HEK293 (cell line): ENCODE data around the gene AFF3.

Source experiments
- CTCF ChIA-PET: fragments of 350-600 bp; formaldehyde crosslinking; extraction: SDS; loops from one replicate; lab custom pipeline; 2021; ENCODE audit warnings: antibody characterized with exemption; lab: Yijun Ruan, JAX
- POLR2A ChIA-PET: fragments of 300-600 bp; formaldehyde crosslinking; extraction: SDS; loops from one replicate; lab custom pipeline; 2020; ENCODE audit warnings: antibody characterized with exemption, inconsistent platforms; lab: Yijun Ruan, JAX
- H3K27ac ChIP-seq: fragments of 200-500 bp; sonication (Bioruptor generic); 2 replicates; pipeline ENCODE4 v1.5.1; 2014; ENCODE audit warnings: low read depth, low read length, control low read depth, inconsistent platforms; ENCODE audit errors: extremely low read depth
- H3K36me3 ChIP-seq, 2 experiments: fragments of 200-500 bp in 1 of 2; sonication (Bioruptor generic) in 1 of 2; 1 replicate in 1 of 2; 2 replicates in 1 of 2; pipeline ENCODE4 v1.5.1; 2014 to 2017; ENCODE audit warnings: inconsistent platforms in 2 of 2, low read length in 2 of 2; ENCODE audit not compliant: control insufficient read depth in 2 of 2, insufficient read depth in 1 of 2
- H3K4me1 ChIP-seq: fragments of 200-500 bp; sonication (Bioruptor generic); 2 replicates; pipeline ENCODE4 v1.5.1; 2014; ENCODE audit warnings: mild to moderate bottlenecking, low read length, inconsistent platforms; ENCODE audit not compliant: control insufficient read depth, insufficient read depth
- H3K4me3 ChIP-seq: 2 replicates; pipeline ENCODE4 v1.5.1; 2011; ENCODE audit warnings: low read depth, mild to moderate bottlenecking, control low read depth, low read length, moderate library complexity
- H3K9me3 ChIP-seq: fragments of 200-500 bp; sonication (Bioruptor generic); 2 replicates; pipeline ENCODE4 v1.5.1; 2014; ENCODE audit warnings: low read depth, low read length, inconsistent platforms; ENCODE audit not compliant: control insufficient read depth, insufficient read depth
- BCL11B ChIP-seq: fragments of 450-650 bp; formaldehyde crosslinking; IDR thresholded peaks from 2 replicates; pipeline ENCODE4 v1.5.1; 2016; ENCODE audit warnings: low read depth, missing biosample characterization, missing genetic modification characterization
- KLF7 ChIP-seq: fragments of 450-650 bp; formaldehyde crosslinking; IDR thresholded peaks from 2 replicates; pipeline ENCODE4 v1.5.1; 2016; ENCODE audit warnings: missing biosample characterization, missing genetic modification characterization, borderline replicate concordance
- RBAK ChIP-seq: fragments of 450-650 bp; formaldehyde crosslinking; IDR thresholded peaks from 2 replicates; pipeline ENCODE4 v1.5.1; 2016; ENCODE audit warnings: missing biosample characterization, missing genetic modification characterization
- SP3 ChIP-seq: fragments of 450-650 bp; formaldehyde crosslinking; IDR thresholded peaks from 2 replicates; pipeline ENCODE4 v1.5.1; 2016; ENCODE audit warnings: missing biosample characterization, missing genetic modification characterization
- ZNF202 ChIP-seq: fragments of 450-650 bp; formaldehyde crosslinking; IDR thresholded peaks from 2 replicates; pipeline ENCODE4 v1.5.1; 2016; ENCODE audit warnings: missing biosample characterization, missing genetic modification characterization, borderline replicate concordance
- ZNF248 ChIP-seq: fragments of 450-650 bp; formaldehyde crosslinking; IDR thresholded peaks from 2 replicates; pipeline ENCODE4 v1.5.1; 2017; ENCODE audit warnings: missing biosample characterization, missing genetic modification characterization
- ZNF433 ChIP-seq: fragments of 450-650 bp; formaldehyde crosslinking; IDR thresholded peaks from 2 replicates; pipeline ENCODE4 v1.5.1; 2016; ENCODE audit warnings: missing biosample characterization, missing genetic modification characterization, low read depth
- ZNF510 ChIP-seq: fragments of 450-650 bp; formaldehyde crosslinking; IDR thresholded peaks from 2 replicates; pipeline ENCODE4 v1.5.1; 2018; ENCODE audit warnings: mild to moderate bottlenecking, missing genetic modification characterization, missing biosample characterization; ENCODE audit not compliant: insufficient replicate concordance
- ZNF549 ChIP-seq: fragments of 450-650 bp; IDR thresholded peaks from 2 replicates; pipeline ENCODE4 v1.5.1; 2018; ENCODE audit warnings: missing biosample characterization, missing genetic modification characterization, mild to moderate bottlenecking, inconsistent platforms, moderate library complexity
- ZSCAN23 ChIP-seq: fragments of 450-650 bp; formaldehyde crosslinking; IDR thresholded peaks from 2 replicates; pipeline ENCODE4 v1.5.1; 2016; ENCODE audit warnings: missing biosample characterization, missing genetic modification characterization
- TF ChIP-seq, protein P1 (sequence below): fragments of 450-650 bp; formaldehyde crosslinking; IDR thresholded peaks from 2 replicates; pipeline ENCODE4 v1.5.1; 2016; ENCODE audit warnings: missing biosample characterization, missing genetic modification characterization
- TF ChIP-seq, protein P2 (sequence below): fragments of 450-650 bp; IDR thresholded peaks from 2 replicates; pipeline ENCODE4 v1.5.1; 2018; ENCODE audit warnings: missing biosample characterization, missing genetic modification characterization
- TF ChIP-seq, protein P3 (sequence below): fragments of 450-650 bp; formaldehyde crosslinking; conservative IDR thresholded peaks from 2 replicates; pipeline ENCODE4 v1.5.1; 2016; ENCODE audit warnings: low read depth, missing biosample characterization, missing genetic modification characterization
- TF ChIP-seq, protein P4 (sequence below): fragments of 450-650 bp; formaldehyde crosslinking; IDR thresholded peaks from 2 replicates; pipeline ENCODE4 v1.5.1; 2016; ENCODE audit warnings: missing biosample characterization, missing genetic modification characterization
- TF ChIP-seq, protein P5 (sequence below): fragments of 450-650 bp; IDR thresholded peaks from 2 replicates; pipeline ENCODE4 v1.5.1; 2018; ENCODE audit warnings: missing biosample characterization, mild to moderate bottlenecking, missing genetic modification characterization

AFF3 gene

DNA sequence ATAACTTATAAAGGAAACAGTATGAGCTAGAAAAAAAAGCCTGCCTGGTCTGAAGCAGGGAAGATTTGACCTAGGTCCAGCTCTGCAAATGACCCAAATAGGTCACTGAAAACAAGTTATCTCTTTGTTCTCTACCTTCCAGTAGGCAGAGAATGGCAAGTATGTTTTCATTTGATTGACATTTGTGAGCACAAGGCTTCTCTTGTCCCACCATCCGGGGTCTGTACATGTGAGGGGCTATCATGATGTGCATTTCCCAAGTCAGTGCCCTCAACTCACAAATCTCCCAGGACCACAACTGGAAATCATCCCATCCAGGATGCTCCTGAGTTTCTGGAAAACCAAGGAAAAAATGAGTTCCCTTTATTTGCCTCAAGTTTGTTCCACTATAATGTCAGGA, 309.5 kb downstream of the AFF3 start:
- Histone ChIP-seq H3K27ac (no peak overlapping the region), H3K4me3 (no peak overlapping the region)
- POLR2A ChIA-PET = no interaction called here

DNA sequence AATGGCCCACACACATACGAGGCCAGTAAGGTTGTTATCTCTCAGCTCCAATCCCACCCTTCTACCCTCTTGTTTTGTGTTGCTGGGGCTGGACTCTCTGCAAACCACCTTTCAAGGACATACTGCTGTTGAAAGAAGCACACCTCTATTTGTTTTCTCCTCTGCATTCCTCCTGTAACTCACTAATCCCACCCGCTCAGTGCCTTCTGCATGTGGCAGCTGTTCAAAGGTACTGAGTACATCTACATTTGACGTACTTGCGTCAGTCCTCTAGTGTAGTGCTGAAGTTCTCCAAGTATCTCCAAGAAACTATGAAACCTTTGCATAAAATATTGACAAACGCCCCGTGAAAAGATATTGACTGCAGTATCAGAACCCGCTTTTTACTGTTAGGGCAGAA, 310.6 kb downstream of the AFF3 start:
- Histone ChIP-seq H3K4me1 (no peaks in the 10 kb centered on the region), H3K36me3 (no peaks in the 10 kb centered on the region), H3K27ac (no peak overlapping the region), H3K9me3 (no peaks in the 10 kb centered on the region), H3K4me3 (no peak overlapping the region)
- ChIA-PET CTCF (no interaction called here), POLR2A (no interaction called here)
- TF ChIP-seq ZSCAN23 (tag by site-specific recombination) (no peak), RBAK (tag by site-specific recombination) (no peak), SP3 (tag by site-specific recombination) (no peak)
- TF ChIP-seq, protein P1, sequence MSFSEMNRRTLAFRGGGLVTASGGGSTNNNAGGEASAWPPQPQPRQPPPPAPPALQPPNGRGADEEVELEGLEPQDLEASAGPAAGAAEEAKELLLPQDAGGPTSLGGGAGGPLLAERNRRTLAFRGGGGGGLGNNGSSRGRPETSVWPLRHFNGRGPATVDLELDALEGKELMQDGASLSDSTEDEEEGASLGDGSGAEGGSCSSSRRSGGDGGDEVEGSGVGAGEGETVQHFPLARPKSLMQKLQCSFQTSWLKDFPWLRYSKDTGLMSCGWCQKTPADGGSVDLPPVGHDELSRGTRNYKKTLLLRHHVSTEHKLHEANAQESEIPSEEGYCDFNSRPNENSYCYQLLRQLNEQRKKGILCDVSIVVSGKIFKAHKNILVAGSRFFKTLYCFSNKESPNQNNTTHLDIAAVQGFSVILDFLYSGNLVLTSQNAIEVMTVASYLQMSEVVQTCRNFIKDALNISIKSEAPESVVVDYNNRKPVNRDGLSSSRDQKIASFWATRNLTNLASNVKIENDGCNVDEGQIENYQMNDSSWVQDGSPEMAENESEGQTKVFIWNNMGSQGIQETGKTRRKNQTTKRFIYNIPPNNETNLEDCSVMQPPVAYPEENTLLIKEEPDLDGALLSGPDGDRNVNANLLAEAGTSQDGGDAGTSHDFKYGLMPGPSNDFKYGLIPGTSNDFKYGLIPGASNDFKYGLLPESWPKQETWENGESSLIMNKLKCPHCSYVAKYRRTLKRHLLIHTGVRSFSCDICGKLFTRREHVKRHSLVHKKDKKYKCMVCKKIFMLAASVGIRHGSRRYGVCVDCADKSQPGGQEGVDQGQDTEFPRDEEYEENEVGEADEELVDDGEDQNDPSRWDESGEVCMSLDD (tag by site-specific recombination) = no peak

More for the DNA sequence above, 309.5 kb downstream of the AFF3 start:
- CTCF ChIA-PET = no interaction called here
- no peaks in the 10 kb centered on the region for H3K36me3 ChIP-seq
- no peaks in the 10 kb centered on the region for H3K9me3 ChIP-seq
- no peaks in the 10 kb centered on the region for H3K4me1 ChIP-seq
- TF ChIP-seq KLF7 (tag by site-specific recombination) (no peak), ZNF433 (no peak), ZNF248 (tag by site-specific recombination) (no peak), ZNF510 (tag by site-specific recombination) (no peak)
- TF ChIP-seq, protein P2, sequence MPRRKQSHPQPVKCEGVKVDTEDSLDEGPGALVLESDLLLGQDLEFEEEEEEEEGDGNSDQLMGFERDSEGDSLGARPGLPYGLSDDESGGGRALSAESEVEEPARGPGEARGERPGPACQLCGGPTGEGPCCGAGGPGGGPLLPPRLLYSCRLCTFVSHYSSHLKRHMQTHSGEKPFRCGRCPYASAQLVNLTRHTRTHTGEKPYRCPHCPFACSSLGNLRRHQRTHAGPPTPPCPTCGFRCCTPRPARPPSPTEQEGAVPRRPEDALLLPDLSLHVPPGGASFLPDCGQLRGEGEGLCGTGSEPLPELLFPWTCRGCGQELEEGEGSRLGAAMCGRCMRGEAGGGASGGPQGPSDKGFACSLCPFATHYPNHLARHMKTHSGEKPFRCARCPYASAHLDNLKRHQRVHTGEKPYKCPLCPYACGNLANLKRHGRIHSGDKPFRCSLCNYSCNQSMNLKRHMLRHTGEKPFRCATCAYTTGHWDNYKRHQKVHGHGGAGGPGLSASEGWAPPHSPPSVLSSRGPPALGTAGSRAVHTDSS (tag by site-specific recombination) = no peak
- TF ChIP-seq, protein P3, sequence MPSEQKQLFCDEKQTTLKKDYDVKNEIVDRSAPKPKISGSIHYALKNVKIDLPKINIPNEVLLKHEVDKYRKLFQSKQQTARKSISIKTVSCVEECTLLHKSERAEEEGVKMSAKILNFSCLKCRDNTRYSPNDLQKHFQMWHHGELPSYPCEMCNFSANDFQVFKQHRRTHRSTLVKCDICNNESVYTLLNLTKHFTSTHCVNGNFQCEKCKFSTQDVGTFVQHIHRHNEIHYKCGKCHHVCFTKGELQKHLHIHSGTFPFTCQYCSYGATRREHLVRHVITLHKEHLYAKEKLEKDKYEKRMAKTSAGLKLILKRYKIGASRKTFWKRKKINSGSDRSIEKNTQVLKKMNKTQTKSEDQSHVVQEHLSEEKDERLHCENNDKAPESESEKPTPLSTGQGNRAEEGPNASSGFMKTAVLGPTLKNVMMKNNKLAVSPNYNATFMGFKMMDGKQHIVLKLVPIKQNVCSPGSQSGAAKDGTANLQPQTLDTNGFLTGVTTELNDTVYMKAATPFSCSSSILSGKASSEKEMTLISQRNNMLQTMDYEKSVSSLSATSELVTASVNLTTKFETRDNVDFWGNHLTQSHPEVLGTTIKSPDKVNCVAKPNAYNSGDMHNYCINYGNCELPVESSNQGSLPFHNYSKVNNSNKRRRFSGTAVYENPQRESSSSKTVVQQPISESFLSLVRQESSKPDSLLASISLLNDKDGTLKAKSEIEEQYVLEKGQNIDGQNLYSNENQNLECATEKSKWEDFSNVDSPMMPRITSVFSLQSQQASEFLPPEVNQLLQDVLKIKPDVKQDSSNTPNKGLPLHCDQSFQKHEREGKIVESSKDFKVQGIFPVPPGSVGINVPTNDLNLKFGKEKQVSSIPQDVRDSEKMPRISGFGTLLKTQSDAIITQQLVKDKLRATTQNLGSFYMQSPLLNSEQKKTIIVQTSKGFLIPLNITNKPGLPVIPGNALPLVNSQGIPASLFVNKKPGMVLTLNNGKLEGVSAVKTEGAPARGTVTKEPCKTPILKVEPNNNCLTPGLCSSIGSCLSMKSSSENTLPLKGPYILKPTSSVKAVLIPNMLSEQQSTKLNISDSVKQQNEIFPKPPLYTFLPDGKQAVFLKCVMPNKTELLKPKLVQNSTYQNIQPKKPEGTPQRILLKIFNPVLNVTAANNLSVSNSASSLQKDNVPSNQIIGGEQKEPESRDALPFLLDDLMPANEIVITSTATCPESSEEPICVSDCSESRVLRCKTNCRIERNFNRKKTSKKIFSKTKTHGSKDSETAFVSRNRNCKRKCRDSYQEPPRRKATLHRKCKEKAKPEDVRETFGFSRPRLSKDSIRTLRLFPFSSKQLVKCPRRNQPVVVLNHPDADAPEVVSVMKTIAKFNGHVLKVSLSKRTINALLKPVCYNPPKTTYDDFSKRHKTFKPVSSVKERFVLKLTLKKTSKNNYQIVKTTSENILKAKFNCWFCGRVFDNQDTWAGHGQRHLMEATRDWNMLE (tag by site-specific recombination) = no peak

DNA sequence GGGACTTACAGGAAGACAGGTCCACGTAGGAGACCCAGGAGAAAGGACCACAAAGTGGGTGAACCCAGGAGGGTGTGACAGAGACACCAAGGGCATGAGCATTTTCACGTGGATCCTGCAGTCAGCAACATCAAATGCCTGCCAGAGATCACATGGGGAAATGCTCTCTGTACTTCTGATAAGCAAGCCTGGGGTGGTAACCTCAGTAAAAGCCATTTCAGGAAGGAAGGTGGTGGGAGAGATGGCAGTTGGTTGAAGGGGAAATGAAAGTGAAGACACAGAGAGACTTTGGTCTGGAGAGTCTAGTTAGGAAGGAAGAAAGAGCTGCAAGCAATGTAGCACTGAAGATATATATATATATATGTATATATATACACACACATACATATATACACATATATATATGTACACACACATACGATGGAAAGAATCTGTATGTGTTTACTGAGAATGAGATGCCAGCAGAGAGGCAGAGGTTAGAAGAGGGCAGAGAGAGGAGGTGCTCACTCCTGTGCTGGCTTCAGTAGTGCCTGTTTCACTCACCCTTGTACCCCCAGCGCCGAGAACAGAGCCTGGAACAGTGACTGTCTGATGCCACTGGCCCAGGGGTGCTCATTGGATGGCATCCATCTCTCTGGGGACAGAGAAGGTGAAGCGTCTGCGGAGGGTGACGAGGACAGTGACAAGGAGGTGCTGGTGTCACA, 314.9 kb downstream of the AFF3 start:
- Histone ChIP-seq H3K4me3 (no peak overlapping the region), H3K27ac (no peak overlapping the region), H3K4me1 (no peaks in the 10 kb centered on the region), H3K36me3 (no peaks in the 10 kb centered on the region), H3K9me3 (no peaks in the 10 kb centered on the region)
- TF ChIP-seq ZNF202 (tag by site-specific recombination) (no peak), BCL11B (tag by site-specific recombination) (no peak), ZNF549 (tag by site-specific recombination) (no peak)
- TF ChIP-seq, protein P4, sequence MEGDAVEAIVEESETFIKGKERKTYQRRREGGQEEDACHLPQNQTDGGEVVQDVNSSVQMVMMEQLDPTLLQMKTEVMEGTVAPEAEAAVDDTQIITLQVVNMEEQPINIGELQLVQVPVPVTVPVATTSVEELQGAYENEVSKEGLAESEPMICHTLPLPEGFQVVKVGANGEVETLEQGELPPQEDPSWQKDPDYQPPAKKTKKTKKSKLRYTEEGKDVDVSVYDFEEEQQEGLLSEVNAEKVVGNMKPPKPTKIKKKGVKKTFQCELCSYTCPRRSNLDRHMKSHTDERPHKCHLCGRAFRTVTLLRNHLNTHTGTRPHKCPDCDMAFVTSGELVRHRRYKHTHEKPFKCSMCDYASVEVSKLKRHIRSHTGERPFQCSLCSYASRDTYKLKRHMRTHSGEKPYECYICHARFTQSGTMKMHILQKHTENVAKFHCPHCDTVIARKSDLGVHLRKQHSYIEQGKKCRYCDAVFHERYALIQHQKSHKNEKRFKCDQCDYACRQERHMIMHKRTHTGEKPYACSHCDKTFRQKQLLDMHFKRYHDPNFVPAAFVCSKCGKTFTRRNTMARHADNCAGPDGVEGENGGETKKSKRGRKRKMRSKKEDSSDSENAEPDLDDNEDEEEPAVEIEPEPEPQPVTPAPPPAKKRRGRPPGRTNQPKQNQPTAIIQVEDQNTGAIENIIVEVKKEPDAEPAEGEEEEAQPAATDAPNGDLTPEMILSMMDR (tag by site-specific recombination) = no peak
- TF ChIP-seq, protein P5, sequence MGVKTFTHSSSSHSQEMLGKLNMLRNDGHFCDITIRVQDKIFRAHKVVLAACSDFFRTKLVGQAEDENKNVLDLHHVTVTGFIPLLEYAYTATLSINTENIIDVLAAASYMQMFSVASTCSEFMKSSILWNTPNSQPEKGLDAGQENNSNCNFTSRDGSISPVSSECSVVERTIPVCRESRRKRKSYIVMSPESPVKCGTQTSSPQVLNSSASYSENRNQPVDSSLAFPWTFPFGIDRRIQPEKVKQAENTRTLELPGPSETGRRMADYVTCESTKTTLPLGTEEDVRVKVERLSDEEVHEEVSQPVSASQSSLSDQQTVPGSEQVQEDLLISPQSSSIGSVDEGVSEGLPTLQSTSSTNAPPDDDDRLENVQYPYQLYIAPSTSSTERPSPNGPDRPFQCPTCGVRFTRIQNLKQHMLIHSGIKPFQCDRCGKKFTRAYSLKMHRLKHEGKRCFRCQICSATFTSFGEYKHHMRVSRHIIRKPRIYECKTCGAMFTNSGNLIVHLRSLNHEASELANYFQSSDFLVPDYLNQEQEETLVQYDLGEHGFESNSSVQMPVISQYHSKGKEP = no peak
- POLR2A ChIA-PET = no interaction called here
- CTCF ChIA-PET = no interaction called here
